Thyroid gland (tissue), 4 donors: ENCODE results near the gene SYNPO2. TPM values are rescaled to one million over a fixed set of nuclear protein-coding genes. Genes with fewer than 3 reads are reported as not detected.
A peak's percentile ranks its signal among the peaks of the same experiment; 100 is the strongest.

Experiments used
- DNase-seq, 2 donors: peaks; one replicate each; pipeline ENCODE4 v3.0.0-alpha.2; 2019
- H3K27ac ChIP-seq, 3 donors: fragments of 200-600 bp; sonication (generic); 1 replicate in 2 of 3; 2 replicates in 1 of 3; pipeline ENCODE4 v1.5.1; 2016 to 2019; ENCODE audit warnings: mild to moderate bottlenecking in 1 of 3, moderate library complexity in 1 of 3
- H3K27me3 ChIP-seq: fragments of 200-600 bp; sonication (generic); one replicate; pipeline ENCODE4 v1.5.1; 2019
- H3K36me3 ChIP-seq, 2 donors: fragments of 200-600 bp; sonication (generic); one replicate each; pipeline ENCODE4 v1.5.1; 2016 to 2019
- H3K4me1 ChIP-seq, 2 donors: fragments of 200-600 bp; sonication (generic); one replicate each; pipeline ENCODE4 v1.5.1; 2017 to 2019
- H3K4me3 ChIP-seq, 3 donors: fragments of 200-600 bp; sonication (generic); replicated peaks in 1 of 3; 1 replicate in 2 of 3; 2 replicates in 1 of 3; pipeline ENCODE4 v1.5.1; 2016; ENCODE audit warnings: mild to moderate bottlenecking in 1 of 3
- H3K9me3 ChIP-seq: fragments of 200-600 bp; sonication (generic); one replicate; pipeline ENCODE4 v1.5.1; 2017
- CTCF ChIP-seq, 6 experiments: fragments of 200-600 bp in 3 of 6; fragments of 450-650 bp in 3 of 6; sonication (generic) in 3 of 6; IDR thresholded peaks; one replicate each; pipeline ENCODE4 v1.5.1; 2016 to 2019; ENCODE audit warnings: antibody characterized with exemption in 6 of 6, mild to moderate bottlenecking in 2 of 6, inconsistent platforms in 1 of 6, moderate library complexity in 1 of 6
- POLR2A ChIP-seq, 2 donors: fragments of 450-650 bp; IDR thresholded peaks; one replicate each; pipeline ENCODE4 v1.6.1; 2017; ENCODE audit warnings: antibody characterized with exemption in 2 of 2, mild to moderate bottlenecking in 2 of 2, moderate library complexity in 1 of 2
- WGBS, 2 donors: methylation state at CpG; one replicate each; pipeline ENCODE4 v1.1.5; 2017; 5-methylcytosine and 5-hydroxymethylcytosine counted together
- intact Hi-C: fragments of 100-400 bp; cut with DNase I; formaldehyde crosslinking; loops from one replicate; pipeline ENCODE4 v1.15.1; 2023
- total RNA-seq, 4 donors: library from RNA; depleted of rRNA; stranded (reverse); fragments of >200 nt; gene quantifications; one replicate each; pipeline ENCODE4 v1.2.3, GENCODE V29; 2016

The SYNPO2 gene
- total RNA-seq, 4 donors from 2014 or later: 11.4 to 37.8 (median 23.8) TPM

GRCh38 chr4:118923891-118924290 is 35.2 kb downstream of the SYNPO2 start:
- DNase-seq: no peak
- Histone ChIP-seq H3K27me3 (no peaks in the 10 kb centered on the region), H3K36me3 (no peaks in the 10 kb centered on the region), H3K4me3 (no peak overlapping the region), H3K4me1 (peaks cover 37 to 40% of the 10 kb centered on the region in 2 donors), H3K9me3 (no peaks in the 10 kb centered on the region), H3K27ac (no peak overlapping the region)
- intact Hi-C loops: no loop called here
- 57 to 76% methylated on average over 3 of the region's 3 CpGs for WGBS, 2 donors
- TF ChIP-seq CTCF (IDR thresholded peaks at IDR 0.05): no peak
- no peak for TF ChIP-seq POLR2A (IDR thresholded peaks at IDR 0.05)

GRCh38 chr4:118927974-118928373 is 39.3 kb downstream of the SYNPO2 start:
- DNase-seq: peak; percentile 65 to 83
- no peak overlapping the region for H3K4me3 ChIP-seq
- peaks cover 0 to 4% of the 10 kb centered on the region in 2 donors for H3K4me1 ChIP-seq
- no peaks in the 10 kb centered on the region for H3K9me3 ChIP-seq
- TF ChIP-seq POLR2A (IDR thresholded peaks at IDR 0.05) (no peak), CTCF (IDR thresholded peaks at IDR 0.05) (no peak)
- intact Hi-C loops: no loop called here
- H3K27me3 ChIP-seq: no peaks in the 10 kb centered on the region
- H3K36me3 ChIP-seq: no peaks in the 10 kb centered on the region
- no peak overlapping the region for H3K27ac ChIP-seq
- 21 to 25% methylated on average over 1 of the region's 1 CpG for WGBS, 2 donors

- DNase-seq: no peak
- H3K9me3 ChIP-seq: no peaks in the 10 kb centered on the region
- WGBS, 2 donors: 0 to 40% methylated on average over 1 of the region's 1 CpG
- H3K4me1 ChIP-seq: peaks cover 0 to 4% of the 10 kb centered on the region in 2 donors
- H3K4me3 ChIP-seq: no peak overlapping the region
- intact Hi-C loops: no loop called here
- H3K36me3 ChIP-seq: no peaks in the 10 kb centered on the region
- TF ChIP-seq POLR2A (IDR thresholded peaks at IDR 0.05) (no peak), CTCF (IDR thresholded peaks at IDR 0.05) (no peak)
- H3K27ac ChIP-seq: no peak overlapping the region
- H3K27me3 ChIP-seq: no peaks in the 10 kb centered on the region
These were observed 41.6 kb downstream of the SYNPO2 start for GRCh38 chr4:118930255-118930654.

- TF ChIP-seq CTCF (IDR thresholded peaks at IDR 0.05): no peak
- Histone ChIP-seq H3K4me3 (no peak overlapping the region), H3K9me3 (no peaks in the 10 kb centered on the region), H3K27me3 (no peaks in the 10 kb centered on the region), H3K4me1 (peaks cover 0 to 4% of the 10 kb centered on the region in 2 donors), H3K27ac (no peak overlapping the region), H3K36me3 (no peaks in the 10 kb centered on the region)
- intact Hi-C loops: no loop called here
- DNase-seq: no peak
- 96 to 98% methylated on average over 2 of the region's 2 CpGs for WGBS, 2 donors
These were observed 43.1 kb downstream of the SYNPO2 start for GRCh38 chr4:118931786-118932185.

DNA sequence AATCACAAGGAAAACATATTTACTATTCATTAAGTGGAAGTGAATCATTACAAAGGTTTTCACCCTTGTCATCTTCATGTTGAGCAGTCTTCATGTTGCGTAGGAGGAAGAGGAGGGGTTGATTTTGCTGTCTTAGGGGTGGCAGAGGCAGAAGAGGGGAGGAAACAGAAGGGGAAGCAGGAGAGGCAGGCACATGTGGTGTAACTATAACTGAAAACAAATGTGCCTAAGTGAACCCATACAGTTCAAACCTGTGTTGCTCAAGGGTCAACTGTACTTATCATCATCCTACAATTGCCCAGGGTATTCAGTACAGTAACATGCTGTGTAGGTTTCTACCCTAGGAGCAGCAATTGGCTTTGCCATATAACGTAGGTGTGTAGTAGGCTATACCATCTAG is 47.2 kb downstream of the SYNPO2 start:
- intact Hi-C loops: no loop called here
- no peak overlapping the region for H3K27ac ChIP-seq

More for the DNA sequence above, 47.2 kb downstream of the SYNPO2 start:
- TF ChIP-seq POLR2A (IDR thresholded peaks at IDR 0.05) (no peak), CTCF (IDR thresholded peaks at IDR 0.05) (no peak)
- no peaks in the 10 kb centered on the region for H3K36me3 ChIP-seq
- WGBS, 2 donors: 94 to 98% methylated on average over 2 of the region's 2 CpGs
- no peak for DNase-seq
- no peaks in the 10 kb centered on the region for H3K27me3 ChIP-seq
- no peaks in the 10 kb centered on the region for H3K9me3 ChIP-seq
- H3K4me3 ChIP-seq: no peak overlapping the region
- no peaks in the 10 kb centered on the region for H3K4me1 ChIP-seq
